MM.1S (cell line): Measurements from ENCODE around the gene CSF1.

ENCODE experiments used
- CTCF ChIP-seq: fragments of 300-600 bp; sonication (generic); IDR thresholded peaks from 2 replicates; pipeline ENCODE4 v1.5.1; 2016; ENCODE audit warnings: antibody characterized with exemption, low read length, mixed read lengths
- EZH2 ChIP-seq: fragments of 300-600 bp; sonication (generic); optimal IDR thresholded peaks from 2 replicates; pipeline ENCODE3; 2017; ENCODE audit warnings: low read depth, mild to moderate bottlenecking, antibody characterized with exemption, low read length, mixed read lengths
- EZH2phosphoT487 ChIP-seq: fragments of 300-600 bp; sonication (generic); IDR thresholded peaks from 2 replicates; pipeline ENCODE4 v1.6.1; 2018; ENCODE audit warnings: antibody characterized with exemption, low read length

- no peak for TF ChIP-seq CTCF
- TF ChIP-seq EZH2, result no peak
- no peak for TF ChIP-seq EZH2phosphoT487
Measured at GRCh38 chr1:109884242-109884891, 26.3 kb upstream of the CSF1 start.
